ENCODE data around the gene HDAC4.
A peak's percentile ranks its signal among the peaks of the same experiment; 100 is the strongest.

HDAC4 gene

GRCh38 chr2:239438995-239439753 lies 38.4 kb upstream of the HDAC4 start:
- H3K27ac ChIP-seq = no peak overlapping the region
- in situ Hi-C loops (cut with HindIII; ENCODE audit: low pct_ligation_motif_present, low sequenced_read_pairs) = no loop called here
- no peak overlapping the region for H3K4me3 ChIP-seq (ENCODE audit: low read depth, low read length)
- no peak for DNase-seq
- H3K36me3 ChIP-seq (replicated peaks) = no peaks in the 10 kb centered on the region
- no peak for TF ChIP-seq CTCF (IDR thresholded peaks at IDR 0.05; ENCODE audit: low read depth, low read length, missing control alignments)
- peaks cover 17% of the 10 kb centered on the region for H3K27me3 ChIP-seq (replicated peaks)

GRCh38 chr2:239438368-239438767 lies 37.5 kb upstream of the HDAC4 start:
- no peak for TF ChIP-seq CTCF (IDR thresholded peaks at IDR 0.05; ENCODE audit: low read depth, low read length, missing control alignments)
- in situ Hi-C loops (cut with HindIII; ENCODE audit: low pct_ligation_motif_present, low sequenced_read_pairs) = no loop called here
- Histone ChIP-seq H3K27me3 (replicated peaks) (peaks cover 17% of the 10 kb centered on the region), H3K36me3 (replicated peaks) (no peaks in the 10 kb centered on the region), H3K27ac (no peak overlapping the region), H3K4me3 (ENCODE audit: low read depth, low read length) (no peak overlapping the region)
- no peak for DNase-seq

- Histone ChIP-seq H3K27ac (no peak overlapping the region), H3K36me3 (replicated peaks) (no peaks in the 10 kb centered on the region), H3K4me3 (ENCODE audit: low read depth, low read length) (no peak overlapping the region), H3K27me3 (replicated peaks) (peaks cover 17% of the 10 kb centered on the region)
- no peak for DNase-seq
- in situ Hi-C loops (cut with HindIII; ENCODE audit: low pct_ligation_motif_present, low sequenced_read_pairs) = no loop called here
- TF ChIP-seq CTCF (IDR thresholded peaks at IDR 0.05; ENCODE audit: low read depth, low read length, missing control alignments) = no peak
These were observed 36.0 kb upstream of the HDAC4 start for GRCh38 chr2:239436669-239437335.

- TF ChIP-seq CTCF (IDR thresholded peaks at IDR 0.05; ENCODE audit: low read depth, low read length, missing control alignments) = no peak
- Histone ChIP-seq H3K27ac (no peak overlapping the region), H3K36me3 (replicated peaks) (no peaks in the 10 kb centered on the region), H3K4me3 (ENCODE audit: low read depth, low read length) (no peak overlapping the region), H3K27me3 (replicated peaks) (peaks cover 13% of the 10 kb centered on the region)
- in situ Hi-C loops (cut with HindIII; ENCODE audit: low pct_ligation_motif_present, low sequenced_read_pairs) = no loop called here
- DNase-seq = no peak
These were observed 35.3 kb upstream of the HDAC4 start for GRCh38 chr2:239436076-239436475.

GRCh38 chr2:239433777-239434403 lies 33.1 kb upstream of the HDAC4 start:
- no peak for TF ChIP-seq CTCF (IDR thresholded peaks at IDR 0.05; ENCODE audit: low read depth, low read length, missing control alignments)
- no peaks in the 10 kb centered on the region for H3K36me3 ChIP-seq (replicated peaks)
- no peak overlapping the region for H3K27ac ChIP-seq
- H3K4me3 ChIP-seq (ENCODE audit: low read depth, low read length) = no peak overlapping the region
- H3K27me3 ChIP-seq (replicated peaks) = no peaks in the 10 kb centered on the region
- peak; percentile 14 for DNase-seq
- in situ Hi-C loops (cut with HindIII; ENCODE audit: low pct_ligation_motif_present, low sequenced_read_pairs) = no loop called here
